ENCODE data around the gene PLEKHH2. TPM values are rescaled to one million over a fixed set of nuclear protein-coding genes. Genes with fewer than 3 reads are reported as not detected.
A peak's percentile ranks its signal among the peaks of the same experiment; 100 is the strongest.

The PLEKHH2 gene
- total and polyA plus RNA-seq, 8 donors = 1.6 to 5.3 (median 3.3) TPM

- WGBS, 2 donors = 74 to 77% methylated on average over 5 of the region's 5 CpGs
- no peaks in the 10 kb centered on the region for H3K27me3 ChIP-seq
- TF ChIP-seq CTCF (IDR thresholded peaks at IDR 0.05) = no peak
- peaks cover 0 to 3% (median 0%) of the 10 kb centered on the region in 3 donors for H3K4me1 ChIP-seq
- no peak overlapping the region for H3K4me3 ChIP-seq
- no peak for ATAC-seq
- no peak for DNase-seq
- no peak for FAIRE-seq
- H3K36me3 ChIP-seq = no peaks in the 10 kb centered on the region
- H3K27ac ChIP-seq = no peak overlapping the region
- no peaks in the 10 kb centered on the region for H3K9me3 ChIP-seq
- intact Hi-C loops (cut with DNase I) = no loop called here
Measured at GRCh38 chr2:43743706-43744105, 106.6 kb downstream of the PLEKHH2 start.

GRCh38 chr2:43745457-43745856 lies 108.4 kb downstream of the PLEKHH2 start:
- no peak for FAIRE-seq
- 57 to 70% methylated on average over 3 of the region's 3 CpGs for WGBS, 2 donors
- peak in 3 of 4 donors; percentile 25 to 49 (median 44) for ATAC-seq

GRCh38 chr2:43748333-43748732 lies 111.3 kb downstream of the PLEKHH2 start:
- intact Hi-C loops (cut with DNase I) = no loop called here

More at GRCh38 chr2:43745457-43745856, 108.4 kb downstream of the PLEKHH2 start:
- H3K27ac ChIP-seq = peak overlapping the region in 2 of 4 donors; percentile 30 to 53
- H3K36me3 ChIP-seq = no peaks in the 10 kb centered on the region
- no peaks in the 10 kb centered on the region for H3K27me3 ChIP-seq
- DNase-seq = no peak
- no peak for TF ChIP-seq CTCF (IDR thresholded peaks at IDR 0.05)
- no peak overlapping the region for H3K4me3 ChIP-seq
- no peaks in the 10 kb centered on the region for H3K9me3 ChIP-seq
- intact Hi-C loops (cut with DNase I) = no loop called here
- H3K4me1 ChIP-seq = peaks cover 0 to 3% (median 0%) of the 10 kb centered on the region in 3 donors

GRCh38 chr2:43749583-43749982 lies 112.5 kb downstream of the PLEKHH2 start:
- Histone ChIP-seq H3K27me3 (no peaks in the 10 kb centered on the region), H3K4me1 (peaks cover 0 to 3% (median 0%) of the 10 kb centered on the region in 3 donors), H3K9me3 (no peaks in the 10 kb centered on the region), H3K4me3 (no peak overlapping the region), H3K36me3 (no peaks in the 10 kb centered on the region), H3K27ac (no peak overlapping the region)
- no peak for FAIRE-seq
- DNase-seq = no peak
- TF ChIP-seq CTCF (IDR thresholded peaks at IDR 0.05) = no peak
- intact Hi-C loops (cut with DNase I) = no loop called here
- WGBS, 2 donors = 53 to 56% methylated on average over 3 of the region's 3 CpGs
- ATAC-seq = no peak

More at GRCh38 chr2:43748333-43748732, 111.3 kb downstream of the PLEKHH2 start:
- no peak for ATAC-seq
- WGBS, 2 donors = 68 to 72% methylated on average over 5 of the region's 5 CpGs
- Histone ChIP-seq H3K36me3 (no peaks in the 10 kb centered on the region), H3K4me1 (peaks cover 0 to 3% (median 0%) of the 10 kb centered on the region in 3 donors), H3K27ac (no peak overlapping the region), H3K9me3 (no peaks in the 10 kb centered on the region), H3K4me3 (no peak overlapping the region), H3K27me3 (no peaks in the 10 kb centered on the region)
- no peak for FAIRE-seq
- no peak for TF ChIP-seq CTCF (IDR thresholded peaks at IDR 0.05)
- DNase-seq = no peak

- no peaks in the 10 kb centered on the region for H3K9me3 ChIP-seq
- WGBS, 2 donors = 89 to 94% methylated on average over 5 of the region's 5 CpGs
- no peak for TF ChIP-seq CTCF (IDR thresholded peaks at IDR 0.05)
- no peak overlapping the region for H3K27ac ChIP-seq
- FAIRE-seq (no peak), ATAC-seq (no peak), DNase-seq (no peak)
- intact Hi-C loops (cut with DNase I) = no loop called here
- no peaks in the 10 kb centered on the region for H3K27me3 ChIP-seq
- H3K36me3 ChIP-seq = no peaks in the 10 kb centered on the region
- H3K4me3 ChIP-seq = no peak overlapping the region
- no peaks in the 10 kb centered on the region for H3K4me1 ChIP-seq
Measured at GRCh38 chr2:43751476-43751990, 114.5 kb downstream of the PLEKHH2 start.
